ENCODE results near the gene ATP11A. TPM values are rescaled to one million over a fixed set of nuclear protein-coding genes. Genes with fewer than 3 reads are reported as not detected.
"Not testable (repeated sequence)": the region's sequence is repeated elsewhere in the genome, so short reads cannot be mapped to it uniquely, and the experiment has no call there.

ATP11A gene
- total RNA-seq, 1 donor from 2014 or later = 281 TPM

GRCh38 chr13:112861876-112862615, 172.2 kb downstream of the ATP11A start:
- Histone ChIP-seq H3K36me3 (peaks cover 72% of the 10 kb centered on the region), H3K4me3 (no peak overlapping the region), H3K27me3 (ENCODE audit: low read depth) (no peaks in the 10 kb centered on the region), H3K27ac (no peak overlapping the region), H3K9me3 (no peaks in the 10 kb centered on the region), H3K4me1 (no peaks in the 10 kb centered on the region)
- ATAC-seq = peak in 1 of 2 donors; percentile 26
- no peak for DNase-seq
- intact Hi-C loops (cut with DNase I) = no loop called here
- TF ChIP-seq CTCF (IDR thresholded peaks at IDR 0.05) = no peak

- H3K4me3 ChIP-seq; ATAC-seq; H3K4me1 ChIP-seq; H3K9me3 ChIP-seq; intact Hi-C loops (cut with DNase I); DNase-seq; H3K27ac ChIP-seq; H3K27me3 ChIP-seq (ENCODE audit: low read depth): not testable (repeated sequence)
- H3K36me3 ChIP-seq = peaks cover 72% of the 10 kb centered on the region
Observed at GRCh38 chr13:112863356-112863755, 173.5 kb downstream of the ATP11A start.

GRCh38 chr13:112865478-112865877, 175.6 kb downstream of the ATP11A start:
- intact Hi-C loops (cut with DNase I); H3K27me3 ChIP-seq (ENCODE audit: low read depth); H3K9me3 ChIP-seq; DNase-seq; H3K27ac ChIP-seq; ATAC-seq; H3K4me3 ChIP-seq; H3K4me1 ChIP-seq: not testable (repeated sequence)
- H3K36me3 ChIP-seq = peaks cover 71% of the 10 kb centered on the region

- TF ChIP-seq CTCF (IDR thresholded peaks at IDR 0.05) = no peak
- DNase-seq = no peak
- no peak overlapping the region for H3K4me3 ChIP-seq
- ATAC-seq = peak; percentile 23 to 25
- no peaks in the 10 kb centered on the region for H3K9me3 ChIP-seq
- peaks cover 62% of the 10 kb centered on the region for H3K36me3 ChIP-seq
- no peaks in the 10 kb centered on the region for H3K27me3 ChIP-seq (ENCODE audit: low read depth)
- H3K4me1 ChIP-seq = no peaks in the 10 kb centered on the region
- H3K27ac ChIP-seq = no peak overlapping the region
- intact Hi-C loops (cut with DNase I) = no loop called here
Observed at GRCh38 chr13:112867301-112867711, 177.5 kb downstream of the ATP11A start.

GRCh38 chr13:112868308-112868707, 178.5 kb downstream of the ATP11A start:
- H3K27me3 ChIP-seq (ENCODE audit: low read depth) = no peaks in the 10 kb centered on the region
- H3K4me3 ChIP-seq = no peak overlapping the region
- no peak for TF ChIP-seq CTCF (IDR thresholded peaks at IDR 0.05)
- no peak overlapping the region for H3K27ac ChIP-seq
- H3K36me3 ChIP-seq = peaks cover 58% of the 10 kb centered on the region
- H3K9me3 ChIP-seq = no peaks in the 10 kb centered on the region
- no peaks in the 10 kb centered on the region for H3K4me1 ChIP-seq
- DNase-seq = no peak
- no peak for ATAC-seq
- intact Hi-C loops (cut with DNase I) = no loop called here

GRCh38 chr13:112869202-112870050, 179.6 kb downstream of the ATP11A start:
- intact Hi-C loops (cut with DNase I) = no loop called here
- peaks cover 66% of the 10 kb centered on the region for H3K36me3 ChIP-seq
- peaks cover 7% of the 10 kb centered on the region for H3K4me1 ChIP-seq
- H3K27ac ChIP-seq = no peak overlapping the region
- ATAC-seq (no peak), DNase-seq (no peak)
- TF ChIP-seq CTCF (IDR thresholded peaks at IDR 0.05) = no peak
- no peak overlapping the region for H3K4me3 ChIP-seq
- H3K27me3 ChIP-seq (ENCODE audit: low read depth) = no peaks in the 10 kb centered on the region
- no peaks in the 10 kb centered on the region for H3K9me3 ChIP-seq

Measured in lower lobe of right lung (tissue), 2 donors.